HG03045 (cell line): Measurements from ENCODE around the gene FAM20C.

Source experiments
- ATAC-seq: cut with Tn5 transposase; IDR thresholded peaks from one replicate; pipeline ENCODE4 v1.9.1; 2021; ENCODE audit warnings: mild to moderate bottlenecking, moderate library complexity; ENCODE audit not compliant: unreplicated experiment

FAM20C gene

DNA sequence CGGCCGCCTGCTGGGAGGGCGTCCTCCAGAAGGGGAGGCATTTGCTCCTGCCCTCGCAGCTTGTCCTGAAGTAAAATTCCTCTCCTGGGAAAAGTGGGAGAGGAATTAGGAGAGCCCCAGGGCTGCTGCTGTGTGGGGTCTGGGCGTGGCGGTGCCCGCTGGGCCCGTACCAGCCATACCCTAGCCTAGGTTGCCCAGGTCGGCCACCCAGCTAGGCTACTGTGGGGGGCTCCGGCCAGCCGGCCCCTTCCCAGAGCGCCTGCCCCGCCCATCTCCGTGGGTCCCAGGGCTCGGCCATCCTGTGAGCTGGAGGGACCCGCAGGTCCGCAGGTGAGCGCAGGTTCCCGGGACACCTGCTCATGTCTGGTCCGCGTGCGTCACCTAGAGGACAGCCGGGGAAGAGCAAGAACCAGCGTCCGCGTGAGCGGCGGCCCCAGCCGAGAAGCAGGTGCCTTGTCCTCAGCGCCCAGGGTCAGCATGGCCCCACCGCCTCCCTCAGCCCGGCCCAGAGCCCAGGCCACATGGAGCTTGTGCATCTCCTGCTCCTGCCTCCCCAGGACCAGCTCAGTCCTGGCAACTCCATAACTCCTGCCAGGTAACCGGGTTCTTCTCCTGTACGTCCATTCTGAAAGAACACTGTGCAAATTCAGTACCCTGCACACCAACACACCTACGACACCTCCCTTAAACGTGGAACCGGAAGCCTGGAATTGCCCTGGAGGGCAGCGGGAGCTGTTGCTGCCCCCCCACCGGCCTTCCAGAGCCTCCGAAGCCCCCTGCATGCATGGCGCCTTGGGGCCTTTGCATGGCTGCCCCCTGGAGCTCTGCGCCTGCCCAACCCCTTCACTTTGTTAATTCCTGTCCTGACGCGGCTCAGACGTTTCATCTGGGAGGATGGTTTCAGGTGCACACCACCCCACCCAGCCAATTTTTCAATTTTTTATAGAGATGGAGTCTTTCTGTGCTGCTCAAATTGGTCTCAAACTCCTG lies 74.8 kb downstream of the FAM20C start:
- ATAC-seq: no peak

DNA sequence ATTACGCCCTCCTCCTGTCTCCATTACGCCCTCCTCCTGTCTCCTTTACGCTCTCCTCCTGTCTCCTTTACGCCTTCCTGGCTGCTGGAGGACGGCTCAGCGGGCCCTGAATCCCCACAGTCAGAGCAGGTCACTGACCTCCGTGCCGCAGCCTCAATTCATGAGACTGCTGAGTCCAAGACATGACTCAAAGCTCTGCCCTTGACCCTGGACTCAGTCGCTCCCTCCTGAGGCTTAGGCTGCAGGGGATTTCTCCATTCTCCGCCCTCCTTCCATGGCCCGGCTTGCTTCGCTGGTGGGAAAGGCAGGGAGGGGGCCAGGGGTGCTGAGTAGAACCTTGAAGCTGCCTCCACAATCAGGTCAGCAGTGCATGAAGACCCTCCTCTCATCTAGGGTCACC lies 76.6 kb downstream of the FAM20C start:
- ATAC-seq: no peak

DNA sequence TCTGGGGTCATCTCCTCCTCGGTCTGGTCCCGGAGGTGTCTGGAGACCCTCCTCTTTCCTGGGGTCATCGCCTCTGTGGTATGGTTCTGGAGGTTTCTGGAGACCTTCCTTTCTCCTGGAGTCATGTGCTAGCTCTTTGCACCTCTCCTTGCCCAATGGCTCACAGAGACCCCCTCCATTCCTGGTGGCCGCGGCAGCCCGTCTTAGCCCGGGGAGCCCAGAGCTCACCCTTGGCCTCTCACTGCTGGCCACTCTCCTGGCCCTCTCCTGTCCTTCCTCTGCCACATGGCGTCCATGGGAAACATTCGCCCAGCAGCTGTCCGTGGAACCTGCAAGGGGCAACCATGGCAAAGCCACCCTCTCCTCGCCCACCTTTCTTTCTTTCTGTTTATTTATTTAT lies 77.3 kb downstream of the FAM20C start:
- ATAC-seq: no peak

DNA sequence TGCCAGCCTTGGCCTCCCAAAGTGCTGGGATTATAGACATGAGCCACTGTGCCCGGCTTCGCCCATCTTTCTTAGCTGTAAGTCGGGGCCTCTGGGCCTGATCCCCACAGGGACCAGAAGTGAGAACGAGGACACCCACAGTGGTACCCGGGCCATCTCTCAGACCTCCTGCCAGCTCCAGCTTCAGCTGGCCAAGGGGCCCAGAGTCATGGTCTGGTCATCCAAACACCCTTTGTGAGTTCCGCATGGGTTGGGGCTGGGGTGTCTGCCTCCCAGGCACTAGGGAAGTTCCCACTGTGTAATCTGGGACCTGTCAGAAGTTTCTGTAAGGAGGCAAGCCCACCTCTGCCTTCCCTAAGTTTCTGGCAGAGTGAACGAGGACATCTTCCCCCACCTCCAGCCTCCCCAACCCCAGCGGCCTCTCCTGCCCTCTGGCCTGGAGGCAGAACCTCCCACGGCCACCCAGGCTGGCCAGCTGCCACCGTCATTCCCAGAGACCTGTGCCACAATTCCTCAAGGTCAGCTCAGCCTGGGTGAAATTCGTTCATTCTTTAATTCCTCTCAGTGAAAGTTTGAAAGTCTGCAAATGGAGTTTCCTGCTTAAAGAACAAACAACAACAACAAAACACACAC lies 78.1 kb downstream of the FAM20C start:
- ATAC-seq: no peak

DNA sequence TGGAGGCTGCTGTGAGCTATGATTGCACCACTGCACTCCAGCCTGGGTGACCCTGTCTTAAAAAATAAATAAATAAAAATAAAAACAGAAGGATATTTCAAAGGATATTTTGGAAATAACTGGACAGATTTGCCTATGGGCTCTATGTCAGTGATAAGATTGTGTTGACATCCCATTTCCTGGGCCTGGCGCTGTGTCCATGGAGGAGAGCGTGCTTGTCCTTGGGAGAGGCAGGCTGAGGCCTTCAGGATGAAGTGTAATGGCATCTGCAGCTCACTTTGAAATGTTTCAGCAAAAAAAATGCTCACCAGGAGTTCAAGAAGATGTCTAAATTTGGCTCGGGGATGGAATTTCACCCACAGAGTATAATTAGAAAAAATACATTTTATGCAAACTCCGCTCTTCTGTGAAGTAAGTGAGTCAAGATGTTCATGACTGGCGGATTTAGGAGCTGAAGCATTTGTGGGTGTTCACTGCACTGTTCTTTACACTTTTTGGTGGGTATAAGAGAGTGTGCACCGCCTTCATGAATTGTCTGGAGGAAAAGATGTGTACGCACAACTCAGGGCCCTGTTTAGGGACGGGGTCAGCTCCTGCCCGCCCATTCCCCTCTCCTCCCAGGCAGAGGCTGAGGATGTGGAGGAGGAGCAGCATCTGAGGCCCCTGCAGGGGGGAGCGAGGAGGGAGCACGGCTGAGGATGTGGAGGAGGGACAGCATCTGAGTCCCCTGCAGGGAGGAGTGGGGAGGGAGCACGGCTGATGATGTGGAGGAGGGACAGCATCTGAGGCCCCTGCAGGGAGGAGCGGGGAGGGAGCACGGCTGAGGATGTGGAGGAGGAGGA lies 79.1 kb downstream of the FAM20C start:
- ATAC-seq: no peak

DNA sequence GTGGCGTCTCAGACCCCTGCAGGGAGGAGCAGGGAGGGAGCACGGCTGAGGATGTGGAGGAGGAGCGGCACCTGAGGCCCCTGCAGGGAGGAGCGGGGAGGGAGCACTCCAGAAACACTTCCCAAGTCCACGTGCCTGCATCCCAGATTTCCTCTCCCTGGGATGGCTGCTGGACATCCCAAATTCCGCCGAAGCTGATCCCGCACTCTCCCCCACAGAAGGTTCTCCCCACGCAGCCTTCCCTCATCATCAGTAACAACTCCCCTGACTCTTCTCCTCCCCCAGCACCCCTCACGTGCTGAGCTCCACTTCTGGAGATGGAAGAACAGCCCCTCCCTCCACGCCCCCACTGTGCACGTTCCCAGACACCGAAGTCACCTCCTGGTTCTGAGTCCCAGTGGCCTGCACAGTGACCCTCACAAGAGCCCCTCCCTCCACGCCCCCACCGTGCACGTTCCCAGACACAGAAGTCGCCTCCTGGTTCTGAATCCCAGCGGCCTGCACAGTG lies 79.8 kb downstream of the FAM20C start:
- ATAC-seq: no peak

DNA sequence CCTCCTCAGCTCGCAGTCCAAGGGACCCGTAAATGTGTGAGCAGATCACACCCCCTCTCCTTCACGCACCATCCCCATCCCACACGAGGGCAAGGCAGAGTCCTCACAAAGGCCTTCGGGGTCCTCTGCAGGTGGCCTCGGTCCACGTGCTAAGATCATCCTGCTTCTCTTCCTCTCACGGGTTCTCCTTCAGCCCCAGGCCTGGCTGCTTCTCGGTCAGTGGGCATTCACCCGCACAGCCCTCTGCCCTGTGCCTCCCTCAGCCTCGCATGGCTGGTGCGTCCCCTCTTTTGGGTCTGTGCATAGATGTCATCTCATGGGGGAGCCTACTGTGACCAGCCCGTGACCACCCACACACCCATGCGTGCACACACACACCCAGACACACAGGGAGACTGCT lies 80.3 kb downstream of the FAM20C start:
- ATAC-seq: no peak

DNA sequence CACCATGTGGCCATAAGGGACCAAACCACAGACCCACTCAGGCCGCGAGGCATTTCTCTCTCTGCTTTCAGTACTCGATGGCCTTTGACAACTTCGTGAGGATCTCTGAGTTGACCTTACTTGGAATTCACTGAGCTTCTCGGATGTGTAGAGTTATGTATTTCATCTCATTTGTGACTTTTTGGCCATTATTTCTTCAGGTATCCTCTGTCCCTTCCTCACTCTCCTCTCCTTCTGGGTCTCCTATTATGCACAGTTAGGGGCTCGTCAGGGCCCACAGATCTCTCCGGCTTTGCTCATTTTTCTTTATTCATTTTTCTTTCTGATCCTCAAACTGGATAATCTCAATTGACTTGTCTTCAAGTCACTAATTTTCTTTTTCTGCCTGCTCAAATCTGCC lies 81.0 kb downstream of the FAM20C start:
- ATAC-seq: no peak

DNA sequence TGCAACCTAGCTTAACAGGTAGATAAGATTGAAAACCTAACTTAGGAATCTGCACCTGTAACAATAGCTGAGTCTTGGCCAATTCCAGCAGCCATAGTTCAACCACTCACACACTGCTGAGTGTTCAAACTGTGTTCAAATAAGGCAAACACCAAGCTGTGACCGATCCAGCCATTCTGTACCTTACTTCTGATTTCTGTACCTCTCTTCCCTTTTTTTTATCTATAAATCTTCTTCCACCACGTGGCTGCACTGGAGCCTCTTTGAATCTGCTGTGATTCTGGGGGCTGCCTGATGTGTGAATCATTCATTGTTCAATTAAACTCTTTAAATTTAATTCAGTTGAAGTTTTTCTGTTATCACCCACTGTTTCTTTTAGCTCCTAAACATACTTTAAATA lies 81.9 kb downstream of the FAM20C start:
- no peak for ATAC-seq

DNA sequence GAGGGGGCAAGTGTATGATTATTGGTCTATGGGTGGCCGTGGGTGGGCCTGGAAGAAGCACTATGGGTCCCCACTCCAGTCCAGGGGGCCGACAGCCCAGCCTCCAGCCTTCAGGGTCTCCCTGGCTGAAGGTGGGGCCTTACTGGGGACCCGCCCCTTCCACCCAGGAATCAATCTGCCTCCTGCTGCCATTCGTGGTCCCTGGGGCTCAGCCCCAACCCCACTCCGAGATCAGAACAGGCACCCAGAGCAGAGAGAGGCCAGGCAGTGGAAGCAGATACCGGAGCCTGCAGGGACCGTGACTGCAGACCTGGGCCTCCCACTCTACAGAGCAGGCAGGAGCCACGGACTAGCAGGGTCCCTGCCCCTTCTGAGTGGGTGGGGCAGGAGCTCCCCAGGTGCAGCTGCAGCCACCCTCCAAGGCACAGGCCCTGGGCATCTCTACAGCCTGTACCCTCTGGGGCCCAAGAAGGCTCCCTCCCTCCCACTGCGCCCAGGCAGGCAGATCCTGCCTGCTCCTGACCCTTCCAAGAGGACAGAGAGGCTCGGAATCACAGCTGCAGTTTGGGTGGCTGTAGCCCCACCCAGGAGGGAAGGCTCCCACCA lies 84.0 kb downstream of the FAM20C start:
- ATAC-seq: no peak

DNA sequence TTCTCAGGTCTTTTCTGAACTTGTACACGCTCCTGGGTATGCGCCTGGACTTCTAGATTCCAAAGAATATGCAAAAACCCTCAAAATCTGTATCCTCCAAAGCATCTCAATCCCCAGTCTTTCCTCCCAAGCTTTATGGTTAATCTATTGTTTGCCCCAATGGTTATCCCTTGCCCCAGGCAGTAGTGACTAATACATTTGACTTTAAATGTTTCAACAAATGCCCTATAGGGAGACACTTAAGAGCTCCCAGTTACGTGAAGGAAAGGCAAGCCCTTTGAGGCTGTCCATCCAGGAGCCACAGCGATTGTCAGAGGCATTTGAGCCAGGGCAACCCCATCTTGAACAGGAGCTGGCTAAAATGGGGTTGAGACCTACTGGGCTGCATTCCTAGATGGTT lies 84.9 kb downstream of the FAM20C start:
- no peak for ATAC-seq

DNA sequence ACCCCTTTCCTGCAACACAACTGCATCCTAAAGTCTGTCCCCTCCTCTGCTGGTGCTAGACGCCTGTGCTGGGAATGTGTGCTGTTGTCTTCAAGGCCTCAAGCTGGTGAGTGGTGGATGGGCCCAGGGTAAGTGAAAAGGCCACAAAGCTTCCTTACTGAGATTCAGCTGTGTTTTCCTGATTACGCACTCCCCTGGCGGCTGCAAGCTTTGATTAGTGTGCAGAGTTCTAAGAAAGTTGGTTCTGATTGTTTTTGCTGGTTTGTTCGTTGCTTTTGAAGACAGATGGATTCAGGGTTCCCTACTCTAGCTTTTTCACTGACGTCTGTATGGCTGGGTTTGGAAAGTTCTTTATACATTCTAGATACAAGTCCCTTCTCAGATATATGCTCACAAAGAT lies 85.7 kb downstream of the FAM20C start:
- ATAC-seq: no peak

DNA sequence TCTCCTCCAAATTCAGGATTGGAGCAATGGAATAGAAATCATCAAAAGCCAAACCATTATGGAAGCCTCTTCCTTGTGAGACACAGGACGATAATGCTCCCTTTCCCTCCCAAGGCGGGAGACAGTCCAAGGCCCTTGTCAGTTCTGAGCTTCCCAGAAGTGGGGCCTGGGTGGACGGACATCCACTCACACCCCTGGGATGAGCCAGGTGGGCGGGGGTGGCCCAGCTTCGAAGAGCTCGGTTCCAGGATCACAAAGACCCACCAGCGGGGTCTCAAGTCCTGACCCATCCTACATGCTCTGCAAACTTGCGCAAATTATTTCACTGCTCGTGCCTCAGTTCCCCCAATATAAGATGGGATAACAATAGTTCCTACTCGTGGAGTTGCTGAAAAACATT lies 87.5 kb downstream of the FAM20C start:
- ATAC-seq: no peak

DNA sequence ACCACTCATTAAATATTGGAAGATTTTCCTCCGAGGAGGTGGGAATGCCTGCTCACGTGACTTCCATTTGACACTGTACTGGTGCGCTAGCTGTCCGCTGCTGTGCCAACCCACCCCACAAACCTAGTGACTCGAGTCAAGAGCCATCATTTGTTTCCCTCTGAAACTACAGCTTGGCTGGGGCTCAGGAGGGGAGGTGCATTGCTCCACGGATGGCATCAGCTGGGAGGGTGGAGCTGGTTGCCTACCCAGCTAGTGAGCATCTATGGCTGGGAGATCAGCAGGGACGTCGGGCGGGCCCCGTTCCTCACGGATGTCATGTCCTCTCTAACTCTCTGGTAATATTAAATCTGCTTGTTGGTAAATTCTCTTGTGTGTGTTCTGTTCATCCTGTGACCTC lies 88.1 kb downstream of the FAM20C start:
- ATAC-seq: no peak

DNA sequence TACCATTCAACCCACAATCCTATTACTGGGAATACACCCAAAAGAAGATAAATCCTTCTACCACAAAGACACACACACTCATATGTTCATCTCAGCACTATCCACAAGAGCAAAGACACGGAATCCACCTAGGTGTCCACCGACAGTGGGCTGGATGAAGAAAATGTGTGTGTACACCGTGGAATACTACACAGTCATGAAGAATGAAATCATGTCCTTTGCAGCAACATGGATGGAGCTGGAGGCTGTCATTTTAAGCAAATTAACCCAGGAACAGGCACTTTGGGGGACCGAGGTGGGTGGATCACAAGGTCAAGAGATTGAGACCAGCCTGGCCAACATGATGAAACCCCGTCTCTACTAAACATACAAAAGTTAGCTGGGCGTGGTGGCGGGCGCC lies 89.3 kb downstream of the FAM20C start:
- ATAC-seq: no peak

DNA sequence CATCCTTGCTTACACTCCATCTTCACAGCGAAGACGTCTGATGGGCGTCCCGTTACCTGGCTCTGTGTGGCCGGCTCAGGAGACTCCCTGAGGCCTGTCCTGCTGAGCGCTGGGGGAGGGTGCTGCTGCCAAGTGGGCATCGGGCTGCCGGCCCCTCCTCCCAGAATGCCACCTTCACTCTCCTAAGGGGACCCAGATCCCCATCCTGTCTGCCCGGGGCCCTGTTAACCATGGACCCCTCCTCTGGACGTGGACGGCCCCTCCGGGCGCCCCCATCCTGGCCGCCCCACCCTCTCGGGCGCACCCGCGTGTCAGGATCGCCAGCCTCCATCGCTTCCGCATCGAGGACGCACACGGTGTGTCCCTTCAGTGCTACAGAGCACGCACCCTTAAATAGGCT lies 90.2 kb downstream of the FAM20C start:
- ATAC-seq: no peak

DNA sequence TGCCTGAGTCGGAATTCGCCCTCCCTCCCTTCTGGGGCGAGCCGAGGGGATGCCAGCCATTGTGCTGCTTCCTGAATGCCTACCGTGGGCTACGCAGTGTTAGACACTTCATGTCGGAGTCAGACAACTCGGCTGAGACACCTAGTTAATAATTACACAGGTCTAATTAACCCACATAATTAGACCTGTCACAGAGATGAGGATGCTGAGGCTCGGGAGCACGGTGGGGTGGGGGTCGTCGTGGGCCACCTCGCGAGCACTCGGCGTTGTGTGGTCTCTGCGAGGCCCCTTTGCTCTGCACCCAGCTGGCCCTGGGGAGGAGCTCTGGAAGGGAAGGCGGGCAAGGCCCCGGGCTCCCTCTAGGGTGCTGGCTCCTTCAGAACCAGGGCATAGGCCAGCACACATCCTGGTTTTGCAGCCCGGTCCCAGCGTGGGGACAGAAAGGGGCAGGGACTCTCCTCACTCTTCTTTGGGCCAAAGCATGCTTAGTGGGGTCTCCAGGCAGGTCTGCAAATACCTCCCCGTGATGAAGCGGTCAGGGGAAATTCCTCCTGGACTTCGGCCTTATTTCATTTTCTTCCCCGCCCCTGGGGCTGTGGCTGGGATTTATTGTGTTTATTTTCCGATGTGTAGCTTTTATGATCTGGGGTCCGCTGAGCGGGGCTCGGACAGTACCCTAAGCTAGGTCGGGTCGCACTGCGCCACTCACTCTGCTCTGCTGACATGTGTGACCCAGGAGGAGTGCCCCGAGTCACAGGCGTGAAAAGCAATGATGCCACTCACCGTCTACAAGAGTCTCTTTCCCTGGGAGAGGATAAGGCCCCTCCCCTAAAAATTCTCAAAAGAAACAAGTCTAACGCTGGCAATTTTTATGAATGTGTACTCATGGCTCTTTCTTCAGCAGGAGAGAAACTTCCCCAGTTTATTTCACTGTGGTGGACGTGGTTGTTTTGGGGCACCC lies 92.7 kb downstream of the FAM20C start:
- no peak for ATAC-seq

DNA sequence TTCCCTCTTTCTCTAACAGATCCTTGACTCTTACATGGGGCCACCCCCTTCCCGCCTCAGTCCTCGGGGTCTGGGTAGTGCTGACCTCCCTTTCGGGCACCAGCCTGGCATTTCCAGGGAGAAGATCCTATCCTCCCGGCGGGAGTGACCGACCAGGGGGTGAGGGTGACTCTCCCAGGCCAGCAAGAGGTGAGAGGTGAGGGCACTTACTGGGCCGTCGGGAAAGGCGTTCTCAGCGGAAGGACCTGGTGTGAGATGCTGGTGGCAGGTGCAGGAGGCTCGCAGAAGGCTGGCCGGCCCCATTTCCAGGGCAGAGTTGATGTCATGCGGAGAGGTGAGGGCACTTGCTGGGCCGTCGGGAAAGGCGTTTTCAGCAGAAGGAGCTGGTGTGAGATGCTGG lies 93.4 kb downstream of the FAM20C start:
- ATAC-seq: no peak

DNA sequence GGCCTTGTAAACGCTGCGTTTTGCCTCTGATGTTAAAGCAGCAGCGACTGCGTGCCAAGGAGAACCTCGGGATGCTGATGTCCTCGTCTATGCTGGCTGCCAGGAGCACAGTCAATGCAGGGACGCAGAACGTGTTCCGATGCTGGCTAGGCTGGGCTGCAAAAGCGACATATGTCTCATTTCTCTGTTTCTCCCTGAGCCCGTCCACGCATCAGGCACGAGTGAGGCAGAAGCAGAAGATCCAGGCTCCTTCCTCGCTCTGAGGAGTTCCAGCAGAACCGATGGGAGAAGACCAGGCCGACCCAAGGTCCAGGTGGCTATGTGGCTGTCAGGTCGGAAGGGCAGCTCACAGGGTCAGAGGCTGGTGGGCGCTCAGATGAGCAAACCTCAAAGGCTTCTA lies 93.9 kb downstream of the FAM20C start:
- no peak for ATAC-seq

DNA sequence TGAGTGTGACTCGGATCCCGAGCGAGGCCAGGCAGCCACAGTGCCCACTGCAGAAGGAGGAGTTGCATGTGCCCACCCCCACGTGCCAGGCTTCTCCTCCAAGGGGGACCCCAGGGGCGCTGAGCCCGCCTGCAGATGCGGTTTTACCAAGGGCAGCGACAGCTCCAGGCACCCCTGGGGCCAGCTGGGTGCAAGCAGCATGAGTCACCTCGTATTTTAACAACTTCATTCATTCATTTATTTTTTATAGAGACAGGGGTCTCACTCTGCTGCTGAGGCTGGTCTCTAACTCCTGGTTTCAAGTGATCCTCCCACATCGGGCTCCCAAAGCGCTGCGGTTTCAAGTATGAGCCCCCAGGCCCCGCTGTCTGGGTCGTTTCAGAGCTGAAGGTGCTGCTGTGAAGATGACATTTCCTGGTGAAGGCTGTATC lies 96.3 kb downstream of the FAM20C start:
- ATAC-seq: no peak
